Measurements from ENCODE around the gene KCNH8. TPM values are rescaled to one million over a fixed set of nuclear protein-coding genes. Genes with fewer than 3 reads are reported as not detected.

The KCNH8 gene
- polyA plus RNA-seq, 1 donor from 2014 or later = 28.9 TPM

GRCh38 chr3:19425825-19426224, 277.5 kb downstream of the KCNH8 start:
- H2AFZ ChIP-seq (ENCODE audit: low read depth, low read length) = no peak overlapping the region
- no peaks in the 10 kb centered on the region for H3K9me3 ChIP-seq (ENCODE audit: low read length)
- no peaks in the 10 kb centered on the region for H3K9me2 ChIP-seq (ENCODE audit: insufficient read depth, low read length)
- H3K36me3 ChIP-seq (ENCODE audit: insufficient read depth, low read length) = no peaks in the 10 kb centered on the region
- H3F3A ChIP-seq (ENCODE audit: insufficient read depth, low read length, poor library complexity, severe bottlenecking) = no peaks in the 10 kb centered on the region
- no peaks in the 10 kb centered on the region for H4K20me1 ChIP-seq (ENCODE audit: insufficient read depth)
- no peak for TF ChIP-seq TAF1 (IDR thresholded peaks at IDR 0.05; ENCODE audit: low read depth)
- no peak for TF ChIP-seq REST (IDR thresholded peaks at IDR 0.05; ENCODE audit: borderline replicate concordance)
- no peak for TF ChIP-seq EP300 (conservative IDR thresholded peaks at IDR 0.05; ENCODE audit: poor library complexity, severe bottlenecking)
- no peak for TF ChIP-seq RAD21 (conservative IDR thresholded peaks at IDR 0.05)
- no peak for TF ChIP-seq SMC3 (conservative IDR thresholded peaks at IDR 0.05; ENCODE audit: poor library complexity)
- TF ChIP-seq POLR2AphosphoS5 (IDR thresholded peaks at IDR 0.05) = no peak
- no peak for TF ChIP-seq EZH2 (IDR thresholded peaks at IDR 0.05; ENCODE audit: borderline replicate concordance, insufficient read depth, low read length, poor library complexity, severe bottlenecking)
- no peak for TF ChIP-seq CTCF (IDR thresholded peaks at IDR 0.05; ENCODE audit: poor library complexity, severe bottlenecking)
- no peak for TF ChIP-seq MXI1 (conservative IDR thresholded peaks at IDR 0.05; ENCODE audit: poor library complexity, severe bottlenecking)
- H3K79me2 ChIP-seq (replicated peaks; ENCODE audit: insufficient read depth, low read length) = no peaks in the 10 kb centered on the region
- H3K27ac ChIP-seq (ENCODE audit: low read length) = no peak overlapping the region
- no peak overlapping the region for H3K4me2 ChIP-seq (ENCODE audit: low read length)
- no peaks in the 10 kb centered on the region for H3K27me3 ChIP-seq (ENCODE audit: insufficient read depth, low read depth, low read length)
- H3K4me3 ChIP-seq (ENCODE audit: low read length) = no peak overlapping the region
- H3K9ac ChIP-seq (ENCODE audit: low read length) = no peak overlapping the region

GRCh38 chr3:19427422-19428149, 279.3 kb downstream of the KCNH8 start:
- TF ChIP-seq POLR2AphosphoS5 (IDR thresholded peaks at IDR 0.05) (no peak), SMC3 (conservative IDR thresholded peaks at IDR 0.05; ENCODE audit: poor library complexity) (no peak), TAF1 (IDR thresholded peaks at IDR 0.05; ENCODE audit: low read depth) (no peak), MXI1 (conservative IDR thresholded peaks at IDR 0.05; ENCODE audit: poor library complexity, severe bottlenecking) (no peak), EP300 (conservative IDR thresholded peaks at IDR 0.05; ENCODE audit: poor library complexity, severe bottlenecking) (no peak), REST (IDR thresholded peaks at IDR 0.05; ENCODE audit: borderline replicate concordance) (no peak), EZH2 (IDR thresholded peaks at IDR 0.05; ENCODE audit: borderline replicate concordance, insufficient read depth, low read length, poor library complexity, severe bottlenecking) (no peak), RAD21 (conservative IDR thresholded peaks at IDR 0.05) (no peak), CTCF (IDR thresholded peaks at IDR 0.05; ENCODE audit: poor library complexity, severe bottlenecking) (no peak)
- no peaks in the 10 kb centered on the region for H3K9me2 ChIP-seq (ENCODE audit: insufficient read depth, low read length)
- no peak overlapping the region for H3K4me3 ChIP-seq (ENCODE audit: low read length)
- no peaks in the 10 kb centered on the region for H3K36me3 ChIP-seq (ENCODE audit: insufficient read depth, low read length)
- H3K27me3 ChIP-seq (ENCODE audit: insufficient read depth, low read depth, low read length) = no peaks in the 10 kb centered on the region
- no peak overlapping the region for H2AFZ ChIP-seq (ENCODE audit: low read depth, low read length)
- H3K79me2 ChIP-seq (replicated peaks; ENCODE audit: insufficient read depth, low read length) = no peaks in the 10 kb centered on the region
- no peaks in the 10 kb centered on the region for H3K9me3 ChIP-seq (ENCODE audit: low read length)
- no peak overlapping the region for H3K9ac ChIP-seq (ENCODE audit: low read length)
- no peaks in the 10 kb centered on the region for H4K20me1 ChIP-seq (ENCODE audit: insufficient read depth)
- H3K4me2 ChIP-seq (ENCODE audit: low read length) = no peak overlapping the region
- H3F3A ChIP-seq (ENCODE audit: insufficient read depth, low read length, poor library complexity, severe bottlenecking) = no peaks in the 10 kb centered on the region
- H3K27ac ChIP-seq (ENCODE audit: low read length) = no peak overlapping the region
